Calu3 (cell line): ENCODE measurements around the gene RBM39. TPM values are rescaled to one million over a fixed set of nuclear protein-coding genes. Genes with fewer than 3 reads are reported as not detected.

Experiments used
- BruUV-seq: library from RNA; stranded (reverse); fragments of 400-500 nt; replicated peaks from 2 replicates; lab custom pipeline; 2021; lab: Mats Ljungman, UMichigan
- CTCF ChIA-PET: fragments of 300-600 bp; sonication (Branson Sonifier 250); formaldehyde crosslinking; loops from one replicate; lab custom pipeline; 2022; ENCODE audit warnings: antibody characterized with exemption; lab: Charles Lee
- DNase-seq: peaks from one replicate; pipeline ENCODE4 v3.0.0; 2022
- H3K27ac Mint-ChIP-seq: one replicate; pipeline ENCODE4 v1.8.0; 2022; ENCODE audit warnings: mixed read lengths; ENCODE audit not compliant: unreplicated experiment
- H3K27me3 Mint-ChIP-seq: one replicate; pipeline ENCODE4 v1.8.0; 2022; ENCODE audit warnings: mixed read lengths; ENCODE audit not compliant: unreplicated experiment
- H3K36me3 Mint-ChIP-seq: one replicate; pipeline ENCODE4 v1.8.0; 2022; ENCODE audit warnings: mild to moderate bottlenecking, moderate library complexity, mixed read lengths; ENCODE audit not compliant: insufficient read depth, unreplicated experiment
- H3K4me1 Mint-ChIP-seq: one replicate; pipeline ENCODE4 v1.8.0; 2022; ENCODE audit warnings: mild to moderate bottlenecking, low read depth, mixed read lengths; ENCODE audit not compliant: unreplicated experiment
- H3K4me3 Mint-ChIP-seq: one replicate; pipeline ENCODE4 v1.8.0; 2022; ENCODE audit warnings: mild to moderate bottlenecking, low read depth, moderate library complexity, mixed read lengths; ENCODE audit not compliant: unreplicated experiment
- H3K9me3 Mint-ChIP-seq: one replicate; pipeline ENCODE4 v1.8.0; 2022; ENCODE audit warnings: low read depth, mixed read lengths; ENCODE audit not compliant: unreplicated experiment
- intact Hi-C: fragments of 100-400 bp; cut with micrococcal nuclease; formaldehyde crosslinking; loops from one replicate; pipeline ENCODE4 v1.10.0; 2022; ENCODE audit not compliant: unreplicated experiment
- total RNA-seq: library from RNA; stranded (reverse); gene quantifications from 2 replicates; pipeline ENCODE4 v1.2.3, GENCODE V29; 2022
- TF ChIP-seq, protein P1 (sequence below): fragments of 200-600 bp; IDR thresholded peaks from one replicate; pipeline ENCODE4 v1.8.0; 2022; ENCODE audit warnings: antibody characterized with exemption; ENCODE audit not compliant: unreplicated experiment

The RBM39 gene
- total RNA-seq, 1 experiment from 2014 or later: 479 TPM

DNA sequence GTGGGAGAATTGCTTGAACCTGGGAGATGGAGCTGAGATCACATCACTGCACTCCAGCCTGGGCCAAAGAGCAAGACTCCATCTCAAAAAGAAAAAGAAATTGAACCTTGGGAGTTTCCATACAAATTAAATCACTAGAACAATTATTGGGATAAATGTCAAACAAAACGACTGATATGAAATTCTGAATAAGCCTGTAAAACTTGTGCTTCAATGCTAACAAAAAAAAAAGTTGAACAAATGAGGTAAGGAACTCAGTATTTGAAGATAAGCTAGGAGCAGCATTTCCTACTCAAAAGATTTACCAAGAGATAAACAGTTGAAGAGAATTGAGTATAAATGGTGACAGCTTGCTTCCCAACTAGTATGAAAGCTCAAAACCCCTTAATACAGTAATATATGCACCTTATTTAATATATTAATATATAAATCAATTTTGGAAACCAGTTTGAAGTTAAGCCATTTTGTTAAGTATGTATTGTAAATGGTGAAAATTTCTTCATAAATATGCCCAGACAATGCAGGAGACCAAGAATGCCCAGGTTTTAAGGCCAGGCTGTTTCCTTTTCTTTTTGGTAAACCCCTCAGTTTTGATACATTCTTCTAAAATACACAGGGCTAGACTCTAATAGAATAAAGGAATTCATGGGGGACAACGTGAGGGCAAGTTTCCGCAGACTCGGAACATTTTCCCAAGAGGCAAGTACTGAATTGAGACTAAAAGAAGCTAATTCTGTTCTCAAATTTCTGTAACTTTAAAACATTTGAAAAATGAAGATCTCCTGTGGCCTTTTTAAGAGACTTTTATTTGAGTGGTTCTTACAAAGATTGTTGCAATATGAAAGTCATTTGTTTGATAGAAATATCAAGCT is 39.0 kb downstream of the RBM39 start:
- Mint-ChIP-seq H3K36me3 (peaks cover 96% of the 10 kb centered on the region), H3K4me3 (no peak overlapping the region), H3K27ac (peak overlapping the region; percentile 86), H3K9me3 (no peaks in the 10 kb centered on the region), H3K4me1 (peaks cover 13% of the 10 kb centered on the region), H3K27me3 (no peaks in the 10 kb centered on the region)
- TF ChIP-seq, protein P1, sequence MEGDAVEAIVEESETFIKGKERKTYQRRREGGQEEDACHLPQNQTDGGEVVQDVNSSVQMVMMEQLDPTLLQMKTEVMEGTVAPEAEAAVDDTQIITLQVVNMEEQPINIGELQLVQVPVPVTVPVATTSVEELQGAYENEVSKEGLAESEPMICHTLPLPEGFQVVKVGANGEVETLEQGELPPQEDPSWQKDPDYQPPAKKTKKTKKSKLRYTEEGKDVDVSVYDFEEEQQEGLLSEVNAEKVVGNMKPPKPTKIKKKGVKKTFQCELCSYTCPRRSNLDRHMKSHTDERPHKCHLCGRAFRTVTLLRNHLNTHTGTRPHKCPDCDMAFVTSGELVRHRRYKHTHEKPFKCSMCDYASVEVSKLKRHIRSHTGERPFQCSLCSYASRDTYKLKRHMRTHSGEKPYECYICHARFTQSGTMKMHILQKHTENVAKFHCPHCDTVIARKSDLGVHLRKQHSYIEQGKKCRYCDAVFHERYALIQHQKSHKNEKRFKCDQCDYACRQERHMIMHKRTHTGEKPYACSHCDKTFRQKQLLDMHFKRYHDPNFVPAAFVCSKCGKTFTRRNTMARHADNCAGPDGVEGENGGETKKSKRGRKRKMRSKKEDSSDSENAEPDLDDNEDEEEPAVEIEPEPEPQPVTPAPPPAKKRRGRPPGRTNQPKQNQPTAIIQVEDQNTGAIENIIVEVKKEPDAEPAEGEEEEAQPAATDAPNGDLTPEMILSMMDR: no peak
- no peak for DNase-seq
- intact Hi-C loops: no loop called here
- BruUV-seq: no TSS peak
- CTCF ChIA-PET: interaction anchor here (0.5 to 1.2 kb wide), 3 partner anchors 39 to 811 kb away, joined by 3 read pairs; partner anchors contain the start of gene RBM39

DNA sequence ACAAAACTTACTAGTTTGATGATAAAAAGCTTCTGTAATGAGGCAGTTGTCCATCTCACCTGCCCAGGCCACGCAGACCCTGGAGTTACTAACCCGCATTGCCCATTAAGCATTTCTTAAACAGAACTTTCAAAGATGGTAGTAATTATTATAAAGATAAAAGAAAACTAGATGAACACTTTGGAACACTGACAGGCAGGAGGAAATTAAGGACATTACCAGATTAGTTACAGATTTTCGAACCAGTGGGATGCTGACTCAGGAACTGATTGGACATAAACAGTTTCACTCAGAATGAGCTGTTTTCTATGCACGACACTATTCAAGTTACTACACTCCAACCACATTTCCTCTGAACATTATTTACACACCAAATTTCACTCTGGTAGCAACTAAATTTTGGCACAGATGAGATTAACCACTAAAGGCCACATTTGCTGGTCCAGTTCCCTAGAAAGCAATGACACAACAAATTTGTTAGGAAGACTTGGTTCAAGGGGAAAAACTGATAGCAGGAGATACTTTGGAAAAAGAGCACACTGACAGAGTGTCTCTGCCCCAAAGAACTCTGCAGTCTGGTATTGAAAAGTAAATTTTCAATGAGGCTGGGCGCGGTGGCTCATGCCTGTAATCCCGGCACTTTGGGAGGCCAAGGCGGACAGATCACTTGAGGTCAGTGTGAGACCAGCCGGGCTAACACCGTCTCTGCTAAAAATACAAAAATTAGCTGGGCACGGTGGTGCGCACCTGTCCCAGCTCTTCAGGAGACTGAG is 39.8 kb downstream of the RBM39 start:
- intact Hi-C loops: no loop called here

DNA sequence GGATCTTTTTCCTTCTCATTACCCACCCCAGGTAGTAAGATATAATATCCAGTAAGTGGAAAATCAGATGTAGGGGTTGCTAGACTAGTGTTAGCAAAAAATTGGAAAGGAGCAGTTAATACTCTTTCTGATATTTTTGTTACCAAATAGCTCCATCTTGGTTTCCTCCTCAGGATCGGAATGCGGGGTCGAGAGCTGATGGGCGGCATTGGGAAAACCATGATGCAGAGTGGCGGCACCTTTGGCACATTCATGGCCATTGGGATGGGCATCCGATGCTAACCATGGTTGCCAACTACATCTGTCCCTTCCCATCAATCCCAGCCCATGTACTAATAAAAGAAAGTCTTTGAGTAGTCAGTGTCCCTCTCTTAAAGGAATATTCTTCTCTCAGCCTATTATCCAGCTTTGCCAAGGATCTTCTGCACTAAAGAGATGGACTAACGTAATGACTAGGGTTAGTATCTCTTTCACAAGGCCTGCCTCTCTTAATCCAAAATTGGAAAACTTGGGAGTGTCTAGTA is 41.4 kb downstream of the RBM39 start:
- Mint-ChIP-seq H3K4me1 (peaks cover 24% of the 10 kb centered on the region), H3K27ac (peak overlapping the region; percentile 87), H3K36me3 (peaks cover 74% of the 10 kb centered on the region), H3K9me3 (no peaks in the 10 kb centered on the region), H3K4me3 (peak overlapping the region; percentile 90), H3K27me3 (no peaks in the 10 kb centered on the region)
- intact Hi-C loops: no loop called here
- BruUV-seq: no TSS peak
- CTCF ChIA-PET: no interaction called here
- TF ChIP-seq, protein P1: no peak
- DNase-seq: no peak

More for the DNA sequence above, 39.8 kb downstream of the RBM39 start:
- H3K4me3 Mint-ChIP-seq: no peak overlapping the region
- peaks cover 89% of the 10 kb centered on the region for H3K36me3 Mint-ChIP-seq
- CTCF ChIA-PET: interaction anchor here (0.5 to 1.2 kb wide), 3 partner anchors 9 to 811 kb away, joined by 3 to 4 read pairs (median 3); no protein-coding TSS in a partner anchor
- H3K27ac Mint-ChIP-seq: peak overlapping the region; percentile 55
- peaks cover 22% of the 10 kb centered on the region for H3K4me1 Mint-ChIP-seq
- DNase-seq: no peak
- no TSS peak for BruUV-seq
- H3K27me3 Mint-ChIP-seq: no peaks in the 10 kb centered on the region
- TF ChIP-seq, protein P1: no peak
- no peaks in the 10 kb centered on the region for H3K9me3 Mint-ChIP-seq

DNA sequence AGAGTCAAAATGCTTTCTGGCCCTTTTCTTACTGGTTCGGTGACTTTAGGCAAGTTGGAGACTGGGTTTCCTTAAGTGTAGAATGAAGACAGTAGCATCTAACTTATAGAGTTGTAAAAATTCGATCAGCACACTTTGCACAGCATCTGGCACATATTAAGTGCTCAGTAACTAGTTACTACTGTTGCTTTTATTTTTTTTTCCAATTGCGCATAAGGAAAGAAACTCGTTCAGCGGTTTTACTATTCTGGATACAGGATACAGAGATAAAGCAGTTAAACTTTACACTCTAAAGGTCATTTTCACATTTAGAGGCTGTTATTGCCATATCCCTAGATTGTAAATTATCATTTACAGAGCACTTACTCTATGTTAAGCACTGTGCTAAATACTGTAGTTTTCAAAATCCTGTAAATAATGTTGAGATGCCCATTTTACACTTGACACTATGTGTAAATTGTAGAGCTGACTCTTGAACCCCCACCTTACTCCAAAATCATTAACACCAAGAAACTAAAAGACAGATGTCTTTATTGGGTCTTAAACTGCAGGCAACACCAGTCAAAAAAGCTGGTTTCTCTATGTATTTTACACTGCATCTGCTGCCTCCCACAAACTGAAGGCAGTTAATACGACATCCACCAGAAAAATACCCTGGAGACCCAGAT is 42.0 kb downstream of the RBM39 start:
- Mint-ChIP-seq H3K9me3 (no peaks in the 10 kb centered on the region), H3K4me3 (peak overlapping the region; percentile 90), H3K27ac (peak overlapping the region; percentile 87), H3K4me1 (peaks cover 24% of the 10 kb centered on the region), H3K36me3 (peaks cover 68% of the 10 kb centered on the region), H3K27me3 (no peaks in the 10 kb centered on the region)
- no TSS peak for BruUV-seq
- intact Hi-C loops: loop anchor here (5.0 kb wide), 1 partner anchor 188 kb away; no protein-coding TSS in a partner anchor
- CTCF ChIA-PET: no interaction called here
- DNase-seq: no peak
- TF ChIP-seq, protein P1: no peak
